H1 (cell line): ENCODE data around the gene HACD4. TPM values are rescaled to one million over a fixed set of nuclear protein-coding genes. Genes with fewer than 3 reads are reported as not detected.

ENCODE experiments used
- CTCF ChIA-PET: fragments of 300-600 bp; sonication (Branson Sonifier 250); formaldehyde crosslinking; loops from one replicate; lab custom pipeline; 2021; ENCODE audit not compliant: partially characterized antibody; lab: Charles Lee
- POLR2A ChIA-PET: fragments of 300-600 bp; sonication (Branson Sonifier 250); formaldehyde crosslinking; loops from one replicate; lab custom pipeline; 2021; ENCODE audit warnings: inconsistent platforms; ENCODE audit not compliant: partially characterized antibody; lab: Charles Lee
- DNase-seq, 2 experiments: peaks; one replicate each; pipeline versions ENCODE4 v3.0.0 to v3.0.0-alpha.2; 2010 to 2022; ENCODE audit warnings: low spot score in 2 of 2, low read depth in 1 of 2, mixed read lengths in 1 of 2
- FAIRE-seq: peaks from 2 replicates; lab custom pipeline; 2011; peaks lifted over from hg19 to GRCh38; lab: Jason Lieb, UNC
- H2AFZ ChIP-seq: 2 replicates; pipeline ENCODE4 v1.8.1; 2012; ENCODE audit warnings: low read length, inconsistent platforms
- H2AK5ac ChIP-seq: 2 replicates; pipeline ENCODE4 v1.6.1; 2013; ENCODE audit warnings: low read depth, low read length
- H2BK120ac ChIP-seq: replicated peaks from 2 replicates; pipeline ENCODE3; 2013; ENCODE audit warnings: low read depth, low read length, inconsistent platforms
- H2BK12ac ChIP-seq: 2 replicates; pipeline ENCODE4 v1.6.1; 2013; ENCODE audit warnings: low read depth, low read length
- H2BK15ac ChIP-seq: 2 replicates; pipeline ENCODE4 v1.6.1; 2013; ENCODE audit warnings: low read length
- H2BK20ac ChIP-seq: 2 replicates; pipeline ENCODE4 v1.6.1; 2013; ENCODE audit warnings: low read length
- H2BK5ac ChIP-seq: 2 replicates; pipeline ENCODE4 v1.6.1; 2013; ENCODE audit warnings: low read depth, low read length
- H3K14ac ChIP-seq: 2 replicates; pipeline ENCODE4 v1.6.1; 2013; ENCODE audit warnings: inconsistent platforms; ENCODE audit not compliant: insufficient read length
- H3K18ac ChIP-seq: 2 replicates; pipeline ENCODE4 v1.6.1; 2013; ENCODE audit warnings: low read length; ENCODE audit errors: extremely low read depth
- H3K23ac ChIP-seq: 2 replicates; pipeline ENCODE4 v1.6.1; 2013; ENCODE audit warnings: inconsistent platforms; ENCODE audit not compliant: insufficient read length
- H3K23me2 ChIP-seq: 2 replicates; pipeline ENCODE4 v1.6.1; 2013; ENCODE audit warnings: low read depth, low read length
- H3K27ac ChIP-seq: 2 replicates; pipeline ENCODE4 v1.6.1; 2011; ENCODE audit warnings: low read depth, low read length, inconsistent platforms
- H3K27me3 ChIP-seq, 4 experiments: replicated peaks in 1 of 4; 1 replicate in 1 of 4; 2 replicates in 3 of 4; pipeline versions ENCODE4 v1.6.1 to v1.8.1; 2011 to 2013; ENCODE audit warnings: low read length in 3 of 4, mild to moderate bottlenecking in 3 of 4, inconsistent platforms in 2 of 4, mixed read lengths in 2 of 4, moderate library complexity in 1 of 4; ENCODE audit not compliant: control insufficient read depth in 3 of 4, insufficient read depth in 3 of 4; ENCODE audit errors: extremely low read depth in 1 of 4
- H3K36me3 ChIP-seq, 4 experiments: 2 replicates each; pipeline versions ENCODE4 v1.6.1 to v1.8.1; 2011 to 2013; ENCODE audit warnings: mild to moderate bottlenecking in 4 of 4, low read length in 3 of 4, moderate library complexity in 2 of 4, control low read depth in 1 of 4, inconsistent platforms in 1 of 4; ENCODE audit not compliant: insufficient read depth in 4 of 4, control insufficient read depth in 2 of 4
- H3K4ac ChIP-seq: replicated peaks from 2 replicates; pipeline ENCODE3; 2013; ENCODE audit warnings: low read length, low read depth, mixed read lengths, inconsistent platforms; ENCODE audit not compliant: insufficient read length
- H3K4me1 ChIP-seq, 4 experiments: replicated peaks in 1 of 4; 1 replicate in 1 of 4; 2 replicates in 3 of 4; pipeline versions ENCODE4 v1.6.1 to v1.8.1; 2011 to 2013; ENCODE audit warnings: low read length in 3 of 4, inconsistent platforms in 2 of 4, mixed read lengths in 1 of 4; ENCODE audit not compliant: insufficient read depth in 4 of 4, control insufficient read depth in 3 of 4
- H3K4me2 ChIP-seq, 2 experiments: 2 replicates each; pipeline versions ENCODE4 v1.6.1 to v1.8.1; 2011 to 2013; ENCODE audit warnings: low read depth in 2 of 2, low read length in 2 of 2, control low read depth in 1 of 2, inconsistent platforms in 1 of 2, mild to moderate bottlenecking in 1 of 2; ENCODE audit not compliant: insufficient read depth in 1 of 2
- H3K4me3 ChIP-seq, 4 experiments: fragments of 200-600, 300-600 bp in 1 of 4; sonication (generic), shearing (Covaris generic), sonication (Bioruptor Twin) in 1 of 4; 2 replicates each; pipeline versions ENCODE4 v1.5.1 to v1.8.1; 2011 to 2016; ENCODE audit warnings: low read length in 4 of 4, low read depth in 3 of 4, control low read depth in 2 of 4, inconsistent platforms in 2 of 4, mild to moderate bottlenecking in 2 of 4, mixed read lengths in 1 of 4, moderate library complexity in 1 of 4; ENCODE audit not compliant: insufficient read depth in 2 of 4; ENCODE audit errors: extremely low read depth in 1 of 4
- H3K56ac ChIP-seq: replicated peaks from 2 replicates; pipeline ENCODE3; 2013; ENCODE audit warnings: low read depth, mild to moderate bottlenecking, mixed read lengths, low read length, inconsistent platforms; ENCODE audit not compliant: insufficient read length
- H3K79me1 ChIP-seq: 2 replicates; pipeline ENCODE4 v1.6.1; 2013; ENCODE audit warnings: low read depth, low read length, control low read depth
- H3K79me2 ChIP-seq, 2 experiments: 2 replicates each; pipeline versions ENCODE4 v1.6.1 to v1.8.1; 2012 to 2013; ENCODE audit warnings: low read length in 2 of 2, mild to moderate bottlenecking in 2 of 2, inconsistent platforms in 1 of 2; ENCODE audit not compliant: insufficient read depth in 2 of 2, control insufficient read depth in 1 of 2
- H3K9ac ChIP-seq, 4 experiments: replicated peaks in 1 of 4; 1 replicate in 1 of 4; 2 replicates in 3 of 4; pipeline versions ENCODE4 v1.6.1 to v1.8.1; 2011 to 2013; ENCODE audit warnings: low read depth in 3 of 4, low read length in 3 of 4, control low read depth in 2 of 4, mild to moderate bottlenecking in 2 of 4, moderate library complexity in 2 of 4, inconsistent platforms in 1 of 4; ENCODE audit errors: extremely low read depth in 1 of 4
- H3K9me3 ChIP-seq, 2 experiments: 2 replicates each; pipeline versions ENCODE4 v1.6.1 to v1.8.1; 2012 to 2013; ENCODE audit warnings: mild to moderate bottlenecking in 2 of 2, moderate library complexity in 2 of 2, control low read depth in 1 of 2, inconsistent platforms in 1 of 2, low read depth in 1 of 2, low read length in 1 of 2, mixed read lengths in 1 of 2; ENCODE audit not compliant: insufficient read depth in 2 of 2
- H4K20me1 ChIP-seq, 2 experiments: replicated peaks in 1 of 2; 2 replicates each; pipeline versions ENCODE3 to v1.8.1; 2011 to 2013; ENCODE audit warnings: inconsistent platforms in 2 of 2, low read length in 2 of 2, mild to moderate bottlenecking in 1 of 2; ENCODE audit not compliant: insufficient read depth in 2 of 2, control insufficient read depth in 1 of 2
- H4K5ac ChIP-seq: 2 replicates; pipeline ENCODE4 v1.6.1; 2013; ENCODE audit warnings: low read length, low read depth, mixed read lengths, inconsistent platforms; ENCODE audit not compliant: insufficient read length
- H4K8ac ChIP-seq: 2 replicates; pipeline ENCODE4 v1.8.0; 2013; ENCODE audit warnings: mild to moderate bottlenecking, moderate library complexity, low read length, inconsistent platforms; ENCODE audit not compliant: insufficient read depth; ENCODE audit errors: extremely low read depth
- H4K91ac ChIP-seq: replicated peaks from 2 replicates; pipeline ENCODE3; 2013; ENCODE audit warnings: low read length, mixed read lengths, inconsistent platforms; ENCODE audit not compliant: insufficient read length
- CHD1 ChIP-seq: IDR thresholded peaks from 2 replicates; pipeline ENCODE4 v1.6.1; 2012; ENCODE audit warnings: low read depth, low read length, improper control_type of control experiment
- POU5F1 ChIP-seq: IDR thresholded peaks from 2 replicates; pipeline ENCODE4 v1.6.1; 2011; ENCODE audit warnings: low read depth, mild to moderate bottlenecking, low read length, moderate library complexity
- SAP30 ChIP-seq: fragments of 300-600 bp; sonication (generic); IDR thresholded peaks from 2 replicates; pipeline ENCODE4 v1.7.1; 2012; ENCODE audit warnings: low read length, moderate library complexity, mild to moderate bottlenecking, inconsistent platforms; ENCODE audit not compliant: insufficient read depth, insufficient replicate concordance
- WGBS, 2 experiments: shearing (Covaris generic) in 1 of 2; methylation state at CpG; one replicate each; pipeline versions ENCODE4 v1.1.6 to v1.1.7; 2013 to 2015; ENCODE audit warnings: low lambda C conversion rate in 2 of 2, mixed read lengths in 2 of 2, inconsistent platforms in 1 of 2, low coverage in 1 of 2, missing lambda C conversion rate in 1 of 2; ENCODE audit not compliant: insufficient replicate concordance in 2 of 2, insufficient coverage in 1 of 2, insufficient read length in 1 of 2; ENCODE audit errors: extremely low coverage in 1 of 2, missing lambda C conversion rate in 1 of 2; 5-methylcytosine and 5-hydroxymethylcytosine counted together
- polyA plus RNA-seq, 7 experiments: library from polyadenylated mRNA; depleted of rRNA in 3 of 7; stranded (reverse) in 5 of 7; unstranded in 2 of 7; fragments of >200 nt in 5 of 7; fragments of 200-250 nt in 2 of 7; gene quantifications; 1 replicate in 5 of 7; 2 replicates in 1 of 7; 4 replicates in 1 of 7; pipeline versions ENCODE4 v1.2.1 to v1.2.3, GENCODE V29; 2011 to 2013; ENCODE audit warnings: missing spikeins in 2 of 7, mixed read lengths in 2 of 7
- total RNA-seq: library from RNA; stranded (reverse); fragmentation: NEBNext Ultra II Directional; extraction: Animal tissue kit (Norgen Biotek cat#: 25700); gene quantifications from 2 replicates; pipeline ENCODE4 v1.2.1, GENCODE V29; 2021

The HACD4 gene
- total and polyA plus RNA-seq, 2 of the 8 experiments (the other 6 are each of a cell fraction or from before 2014, with no cell fraction given) = 0.65 to 0.86 TPM

GRCh38 chr9:21016701-21017491 is 14.5 kb downstream of the HACD4 start:
- H3K18ac ChIP-seq = no peak overlapping the region
- no peaks in the 10 kb centered on the region for H3K9me3 ChIP-seq
- H4K20me1 ChIP-seq = no peaks in the 10 kb centered on the region
- H2AK5ac ChIP-seq = no peak overlapping the region
- no peak overlapping the region for H3K4me3 ChIP-seq
- no peaks in the 10 kb centered on the region for H3K23me2 ChIP-seq
- H3K4me2 ChIP-seq = no peak overlapping the region
- no peak overlapping the region for H3K9ac ChIP-seq
- no peaks in the 10 kb centered on the region for H3K27me3 ChIP-seq
- H3K79me1 ChIP-seq = no peaks in the 10 kb centered on the region
- no peak overlapping the region for H2BK120ac ChIP-seq
- H3K4ac ChIP-seq = no peak overlapping the region
- WGBS, 2 experiments = 85% methylated on average over 2 of the region's 2 CpGs; no CpG with 5 or more reads in 1 of the 2 experiments
- peaks cover 0 to 7% (median 2%) of the 10 kb centered on the region in 4 experiments; a peak in 3 of 7 replicates for H3K4me1 ChIP-seq
- H2BK12ac ChIP-seq = no peak overlapping the region
- FAIRE-seq (no peak), DNase-seq (no peak)
- no peak overlapping the region for H2AFZ ChIP-seq
- ChIA-PET POLR2A (interaction anchor here (1.9 kb wide), 1 partner anchor 14 kb away, joined by 8 read pairs; the partner anchor contains the start of gene HACD4), CTCF (interaction anchor here (0.6 kb wide), 1 partner anchor 653 kb away, joined by 3 read pairs; no protein-coding TSS in a partner anchor)
- H4K8ac ChIP-seq = no peak overlapping the region
- H3K36me3 ChIP-seq = no peaks in the 10 kb centered on the region
- no peak overlapping the region for H2BK15ac ChIP-seq
- H3K27ac ChIP-seq = no peak overlapping the region
- H3K23ac ChIP-seq = no peak overlapping the region
- no peak overlapping the region for H4K5ac ChIP-seq
- no peaks in the 10 kb centered on the region for H3K79me2 ChIP-seq
- no peak overlapping the region for H3K56ac ChIP-seq
- H2BK5ac ChIP-seq = no peak overlapping the region
- H3K14ac ChIP-seq = no peak overlapping the region
- no peak overlapping the region for H4K91ac ChIP-seq
- TF ChIP-seq CHD1 = no peak
- TF ChIP-seq SAP30 = no peak
- no peak for TF ChIP-seq POU5F1
- H2BK20ac ChIP-seq = no peak overlapping the region
